ENCODE data around the gene HMG20A. TPM values are rescaled to one million over a fixed set of nuclear protein-coding genes. Genes with fewer than 3 reads are reported as not detected.

HMG20A gene
- total and polyA plus RNA-seq, 10 donors: 17.9 to 107 (median 77.2) TPM

- H3K9me3 ChIP-seq: no peaks in the 10 kb centered on the region
- WGBS, 5 donors: 80 to 88% (median 87%) methylated on average over 7 of the region's 7 CpGs
- no peaks in the 10 kb centered on the region for H3K27me3 ChIP-seq (replicated peaks in 1 of 7)
- peaks cover 10 to 55% (median 35%) of the 10 kb centered on the region in 6 donors for H3K4me1 ChIP-seq
- peak overlapping the region in 3 of 8 donors; percentile 26 to 79 (median 27) for H3K27ac ChIP-seq
- no peak overlapping the region for H3K4me3 ChIP-seq
- no peak for DNase-seq
- intact Hi-C loops (cut with DNase I; ENCODE audit: low total_unique reads): no loop called here
- H3K36me3 ChIP-seq: peaks cover 0 to 15% (median 0%) of the 10 kb centered on the region in 6 donors
- TF ChIP-seq POLR2A (IDR thresholded peaks at IDR 0.05): no peak
- TF ChIP-seq POLR2AphosphoS5 (IDR thresholded peaks at IDR 0.05): no peak
Measured at GRCh38 chr15:77502379-77503095, 81.8 kb downstream of the HMG20A start.

- no peak for DNase-seq
- intact Hi-C loops (cut with DNase I; ENCODE audit: low total_unique reads): no loop called here
- Histone ChIP-seq H3K4me1 (peaks cover 14 to 55% (median 38%) of the 10 kb centered on the region in 6 donors), H3K27ac (peak overlapping the region in 4 of 8 donors; percentile 4 to 79 (median 26)), H3K4me3 (no peak overlapping the region), H3K27me3 (replicated peaks in 1 of 7) (no peaks in the 10 kb centered on the region), H3K9me3 (no peaks in the 10 kb centered on the region), H3K36me3 (peaks cover 0 to 15% (median 0%) of the 10 kb centered on the region in 6 donors)
- TF ChIP-seq CTCF (IDR thresholded peaks at IDR 0.05 in 8 of 11, conservative IDR thresholded peaks at IDR 0.05 in 3 of 11) (no peak), POLR2AphosphoS5 (IDR thresholded peaks at IDR 0.05) (no peak), POLR2A (IDR thresholded peaks at IDR 0.05) (no peak)
Measured at GRCh38 chr15:77503240-77503639, 82.6 kb downstream of the HMG20A start.

GRCh38 chr15:77503764-77504163 is 83.1 kb downstream of the HMG20A start:
- intact Hi-C loops (cut with DNase I; ENCODE audit: low total_unique reads): no loop called here

GRCh38 chr15:77504306-77504705 is 83.6 kb downstream of the HMG20A start:
- Histone ChIP-seq H3K9me3 (no peaks in the 10 kb centered on the region), H3K4me1 (peaks cover 22 to 55% (median 41%) of the 10 kb centered on the region in 6 donors), H3K27me3 (replicated peaks in 1 of 7) (no peaks in the 10 kb centered on the region), H3K4me3 (no peak overlapping the region), H3K27ac (peak overlapping the region in 2 of 8 donors; percentile 79 to 84), H3K36me3 (peaks cover 0 to 9% (median 0%) of the 10 kb centered on the region in 6 donors)
- no peak for TF ChIP-seq CTCF (IDR thresholded peaks at IDR 0.05 in 8 of 11, conservative IDR thresholded peaks at IDR 0.05 in 3 of 11)
- TF ChIP-seq POLR2AphosphoS5 (IDR thresholded peaks at IDR 0.05): no peak
- TF ChIP-seq POLR2A (IDR thresholded peaks at IDR 0.05): no peak
- 82 to 96% (median 88%) methylated on average over 3 to 8 of the region's 8 CpGs for WGBS, 5 donors
- DNase-seq: no peak
- intact Hi-C loops (cut with DNase I; ENCODE audit: low total_unique reads): no loop called here

More at GRCh38 chr15:77503764-77504163, 83.1 kb downstream of the HMG20A start:
- DNase-seq: no peak
- Histone ChIP-seq H3K4me3 (no peak overlapping the region), H3K4me1 (peaks cover 17 to 55% (median 38%) of the 10 kb centered on the region in 6 donors), H3K27me3 (replicated peaks in 1 of 7) (no peaks in the 10 kb centered on the region), H3K9me3 (no peaks in the 10 kb centered on the region), H3K36me3 (peaks cover 0 to 13% (median 0%) of the 10 kb centered on the region in 6 donors), H3K27ac (peak overlapping the region in 2 of 8 donors; percentile 27 to 79)
- WGBS, 5 donors: 88 to 100% (median 91%) methylated on average over 6 of the region's 6 CpGs
- TF ChIP-seq CTCF (IDR thresholded peaks at IDR 0.05 in 8 of 11, conservative IDR thresholded peaks at IDR 0.05 in 3 of 11): no peak
- TF ChIP-seq POLR2AphosphoS5 (IDR thresholded peaks at IDR 0.05): no peak
- TF ChIP-seq POLR2A (IDR thresholded peaks at IDR 0.05): no peak
